HFFc6 (cell line): ENCODE results near the gene PDK1. TPM values are rescaled to one million over a fixed set of nuclear protein-coding genes. Genes with fewer than 3 reads are reported as not detected.
A peak's percentile ranks its signal among the peaks of the same experiment; 100 is the strongest.

Source experiments
- DNase-seq: peaks from one replicate; pipeline ENCODE4 v3.0.0-alpha.2; 2018
- H3K27ac Mint-ChIP-seq: 2 replicates; pipeline ENCODE4 v1.8.0; 2020; ENCODE audit warnings: mild to moderate bottlenecking, mixed read lengths
- H3K27me3 Mint-ChIP-seq: 2 replicates; pipeline ENCODE4 v1.8.0; 2021; ENCODE audit warnings: mild to moderate bottlenecking, moderate library complexity, mixed read lengths; ENCODE audit not compliant: insufficient read depth
- H3K36me3 Mint-ChIP-seq: 2 replicates; pipeline ENCODE4 v1.8.0; 2021; ENCODE audit warnings: low read depth, mixed read lengths
- H3K4me1 Mint-ChIP-seq: 2 replicates; pipeline ENCODE4 v1.8.0; 2020; ENCODE audit warnings: low read depth, mixed read lengths
- H3K4me3 Mint-ChIP-seq: 2 replicates; pipeline ENCODE4 v1.8.0; 2020; ENCODE audit warnings: mild to moderate bottlenecking, moderate library complexity, mixed read lengths
- H3K9me3 Mint-ChIP-seq: 2 replicates; pipeline ENCODE4 v1.8.0; 2020; ENCODE audit warnings: mild to moderate bottlenecking, mixed read lengths
- CTCF ChIP-seq: fragments of 200-600 bp; sonication (generic); IDR thresholded peaks from 2 replicates; pipeline ENCODE4 v1.5.0; 2021; ENCODE audit warnings: antibody characterized with exemption, mild to moderate bottlenecking
- total RNA-seq, 6 experiments: library from RNA; stranded (reverse); fragmentation: NEBNext Ultra II Directional; extraction: Animal tissue kit (Norgen Biotek cat#: 25700); gene quantifications; 2 replicates in 1 of 6; 3 replicates in 5 of 6; pipeline ENCODE4 v1.2.3, GENCODE V29; 2021

Gene PDK1
- total RNA-seq, 6 experiments from 2014 or later: 14.5 to 18.6 (median 17.2) TPM

GRCh38 chr2:172513524-172513900 lies 42.4 kb upstream of the PDK1 start:
- Mint-ChIP-seq H3K4me3 (no peak overlapping the region), H3K4me1 (peaks cover 13% of the 10 kb centered on the region), H3K27ac (no peak overlapping the region), H3K36me3 (peaks cover 40% of the 10 kb centered on the region), H3K27me3 (peaks cover 7% of the 10 kb centered on the region), H3K9me3 (peaks cover 24% of the 10 kb centered on the region)
- no peak for TF ChIP-seq CTCF
- DNase-seq: no peak

- no peak for DNase-seq
- H3K9me3 Mint-ChIP-seq: peaks cover 24% of the 10 kb centered on the region
- TF ChIP-seq CTCF: no peak
- H3K4me3 Mint-ChIP-seq: no peak overlapping the region
- peaks cover 7% of the 10 kb centered on the region for H3K27me3 Mint-ChIP-seq
- H3K4me1 Mint-ChIP-seq: peaks cover 13% of the 10 kb centered on the region
- no peak overlapping the region for H3K27ac Mint-ChIP-seq
- H3K36me3 Mint-ChIP-seq: peaks cover 35% of the 10 kb centered on the region
Measured at GRCh38 chr2:172513935-172514586, 41.8 kb upstream of the PDK1 start.

- peak overlapping the region; percentile 32; the same call in 1 of the 2 replicates for H3K27ac Mint-ChIP-seq
- peaks cover 13% of the 10 kb centered on the region for H3K4me1 Mint-ChIP-seq
- no peak for TF ChIP-seq CTCF
- peaks cover 9% of the 10 kb centered on the region for H3K27me3 Mint-ChIP-seq
- no peak overlapping the region for H3K4me3 Mint-ChIP-seq
- DNase-seq: peak; percentile 77
- H3K9me3 Mint-ChIP-seq: peaks cover 27% of the 10 kb centered on the region
- peaks cover 26% of the 10 kb centered on the region for H3K36me3 Mint-ChIP-seq
Measured at GRCh38 chr2:172516299-172516698, 39.6 kb upstream of the PDK1 start.

- Mint-ChIP-seq H3K36me3 (peaks cover 5% of the 10 kb centered on the region; the same call in 1 of the 2 replicates), H3K4me3 (no peak overlapping the region), H3K27me3 (peaks cover 15% of the 10 kb centered on the region), H3K4me1 (peaks cover 13% of the 10 kb centered on the region), H3K9me3 (peaks cover 5% of the 10 kb centered on the region; the same call in 1 of the 2 replicates), H3K27ac (no peak overlapping the region)
- TF ChIP-seq CTCF: no peak
- DNase-seq: no peak
Measured at GRCh38 chr2:172518995-172519394, 36.9 kb upstream of the PDK1 start.

- no peak for DNase-seq
- peaks cover 12% of the 10 kb centered on the region for H3K27me3 Mint-ChIP-seq
- no peaks in the 10 kb centered on the region for H3K4me1 Mint-ChIP-seq
- peaks cover 30% of the 10 kb centered on the region for H3K36me3 Mint-ChIP-seq
- TF ChIP-seq CTCF: no peak
- peaks cover 45% of the 10 kb centered on the region for H3K9me3 Mint-ChIP-seq
- H3K27ac Mint-ChIP-seq: no peak overlapping the region
- no peak overlapping the region for H3K4me3 Mint-ChIP-seq
Measured at GRCh38 chr2:172525601-172526000, 30.3 kb upstream of the PDK1 start.
